A204.1 (cell line): ENCODE results near the gene PPP1R2B.
"Not testable (repeated sequence)": the region's sequence is repeated elsewhere in the genome, so short reads cannot be mapped to it uniquely, and the experiment has no call there.

ENCODE experiments used
- FAIRE-seq: peaks from 2 replicates; lab custom pipeline; 2012; peaks lifted over from hg19 to GRCh38; lab: Jason Lieb, UNC

The PPP1R2B gene

DNA sequence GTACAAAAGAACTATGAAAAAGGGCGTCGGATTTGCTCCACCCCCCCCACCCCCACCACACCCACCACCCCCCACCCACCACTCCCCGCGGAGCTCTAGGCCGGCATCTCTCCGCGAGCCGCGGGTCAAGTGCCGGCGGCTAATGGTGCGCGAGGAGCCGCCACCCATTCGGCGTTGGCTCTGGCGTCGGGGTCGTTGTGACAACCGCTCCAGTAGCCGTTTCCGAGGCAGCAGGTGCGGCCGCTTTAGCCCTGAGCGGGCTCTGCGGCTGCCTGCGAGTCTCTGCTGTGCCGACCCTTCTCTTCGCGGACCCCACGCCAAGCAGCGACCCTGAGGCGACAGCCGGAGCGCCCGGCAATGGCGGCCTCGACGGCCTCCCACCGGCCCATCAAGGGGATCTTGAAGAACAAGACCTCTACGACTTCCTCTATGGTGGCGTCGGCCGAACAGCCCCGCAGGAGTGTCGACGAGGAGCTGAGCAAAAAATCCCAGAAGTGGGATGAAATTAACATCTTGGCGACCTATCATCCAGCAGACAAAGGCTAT is at the start of gene PPP1R2B:
TSS of gene PPP1R2B (plus strand) at position 90 of the 546 bp plus-strand sequence. CDS start at position 358, 268 bp downstream.
- no peak for FAIRE-seq

GRCh38 chr5:156800929-156801328 is 49.2 kb upstream of the PPP1R2B start:
- FAIRE-seq = no peak

GRCh38 chr5:156802501-156802900 is 47.6 kb upstream of the PPP1R2B start:
- FAIRE-seq = no peak

- no peak for FAIRE-seq
Measured at GRCh38 chr5:156803404-156803803, 46.7 kb upstream of the PPP1R2B start.

DNA sequence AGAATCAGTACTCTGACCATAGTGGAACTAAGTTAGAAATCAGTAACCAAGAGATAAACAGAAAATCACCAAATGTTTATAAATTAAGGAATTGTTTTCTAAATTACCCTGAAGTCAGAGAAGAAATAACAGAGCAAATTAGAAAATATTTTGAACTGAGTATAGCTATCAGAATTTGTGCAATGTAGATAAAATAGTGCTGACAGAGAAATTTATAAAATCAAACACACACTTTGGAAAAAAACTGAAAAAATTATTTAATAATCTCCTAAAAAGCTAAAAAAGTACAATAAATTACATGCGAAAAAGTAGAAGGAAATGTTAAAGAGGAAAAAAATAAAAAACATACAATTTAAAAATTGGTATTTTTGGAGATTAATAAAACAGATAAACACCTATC is 37.1 kb upstream of the PPP1R2B start:
- peak; percentile 56 for FAIRE-seq

- peak; percentile 69 for FAIRE-seq
Measured at GRCh38 chr5:156815988-156816599, 34.0 kb upstream of the PPP1R2B start.

GRCh38 chr5:156819537-156819936 is 30.6 kb upstream of the PPP1R2B start:
- FAIRE-seq = no peak

DNA sequence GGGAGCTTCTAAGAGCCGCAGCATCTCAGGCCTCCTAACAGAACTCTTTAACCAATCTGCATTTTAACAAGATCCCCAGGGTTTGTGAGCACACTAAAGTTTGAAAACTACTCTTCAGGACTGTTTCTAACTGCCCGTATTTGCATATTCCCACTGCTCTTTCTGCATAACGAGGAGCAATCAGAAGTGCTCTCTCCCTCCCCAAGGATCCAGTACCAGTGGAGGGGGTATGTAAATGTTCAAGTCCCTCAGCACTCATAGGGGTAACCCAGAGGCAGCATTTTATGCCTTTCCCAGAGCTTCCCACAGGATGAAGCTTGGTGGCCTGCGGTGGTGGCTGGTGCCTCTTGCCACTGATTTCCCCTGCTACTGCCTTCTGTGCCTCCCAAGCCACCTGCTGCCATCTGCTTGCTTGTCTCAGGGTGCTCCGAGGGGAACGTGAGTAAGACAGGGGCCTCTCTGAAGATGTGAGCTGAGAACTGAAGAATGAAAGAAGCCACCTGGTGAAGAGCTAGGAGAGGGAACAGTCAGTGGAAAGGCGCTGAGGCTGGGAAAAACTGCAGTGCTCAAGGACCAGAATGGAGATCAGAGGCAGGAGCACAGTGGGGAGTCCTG is 30.0 kb upstream of the PPP1R2B start:
- FAIRE-seq = no peak

GRCh38 chr5:156824241-156824640 is 25.9 kb upstream of the PPP1R2B start:
- no peak for FAIRE-seq

DNA sequence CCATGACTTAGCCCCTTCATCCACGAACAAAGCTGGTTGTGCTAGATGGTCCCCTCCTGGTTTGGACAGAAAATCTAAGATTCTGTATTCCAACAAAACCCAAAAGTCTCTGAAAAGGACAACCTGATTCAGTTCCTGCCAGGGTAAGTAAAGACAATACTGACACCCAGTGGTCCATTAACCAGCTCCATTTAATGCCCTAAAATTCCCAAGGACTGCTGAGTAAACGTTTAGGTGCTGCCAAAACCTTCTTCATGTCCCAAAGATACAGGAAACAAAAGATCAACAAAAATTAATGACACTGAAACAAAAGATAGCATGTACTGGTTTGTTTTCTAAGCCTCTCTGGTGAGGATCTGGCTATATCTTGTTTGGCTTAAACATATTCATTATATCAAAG is 25.3 kb upstream of the PPP1R2B start:
- peak; percentile 9 for FAIRE-seq

- FAIRE-seq = no peak
Measured at GRCh38 chr5:156825688-156826087, 24.4 kb upstream of the PPP1R2B start.

DNA sequence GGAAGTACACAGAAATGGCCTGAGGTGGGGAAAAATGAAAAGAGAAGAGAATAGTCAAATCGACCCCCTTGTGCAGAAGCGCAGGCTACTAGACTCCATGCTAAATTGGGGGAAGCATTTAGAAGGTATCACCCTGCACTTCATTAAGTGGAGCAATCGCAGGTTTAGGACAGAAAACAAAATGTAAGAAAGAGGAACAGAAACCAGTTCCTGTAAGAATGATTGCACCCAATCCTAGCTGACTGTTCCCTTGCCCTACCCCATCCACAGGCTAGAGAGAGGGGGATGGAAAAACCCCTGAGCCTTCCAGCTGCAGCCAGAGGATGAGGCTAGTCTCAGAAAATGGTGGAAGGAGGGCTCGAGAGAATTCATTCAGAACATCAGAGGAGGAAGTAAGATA is 23.9 kb upstream of the PPP1R2B start:
- no peak for FAIRE-seq

DNA sequence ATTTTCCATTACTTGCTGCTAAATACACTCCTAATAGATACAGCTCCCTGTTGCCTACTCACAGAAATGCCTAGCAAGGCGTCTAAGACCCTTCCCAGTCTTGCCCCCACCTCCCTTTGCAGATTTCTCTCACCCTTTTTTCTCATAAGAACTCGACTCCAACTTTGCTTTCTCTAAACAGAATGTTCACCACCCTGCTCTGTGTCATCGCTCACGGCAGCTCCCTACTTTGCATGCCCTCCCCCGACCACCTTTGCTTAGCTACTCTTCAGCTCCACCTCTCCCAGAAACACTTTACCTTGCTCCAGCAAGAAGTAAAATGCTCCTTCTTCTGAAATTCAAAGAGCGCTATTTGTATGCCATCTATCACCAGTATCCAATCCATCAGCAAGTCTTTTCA is 15.2 kb upstream of the PPP1R2B start:
- no peak for FAIRE-seq

DNA sequence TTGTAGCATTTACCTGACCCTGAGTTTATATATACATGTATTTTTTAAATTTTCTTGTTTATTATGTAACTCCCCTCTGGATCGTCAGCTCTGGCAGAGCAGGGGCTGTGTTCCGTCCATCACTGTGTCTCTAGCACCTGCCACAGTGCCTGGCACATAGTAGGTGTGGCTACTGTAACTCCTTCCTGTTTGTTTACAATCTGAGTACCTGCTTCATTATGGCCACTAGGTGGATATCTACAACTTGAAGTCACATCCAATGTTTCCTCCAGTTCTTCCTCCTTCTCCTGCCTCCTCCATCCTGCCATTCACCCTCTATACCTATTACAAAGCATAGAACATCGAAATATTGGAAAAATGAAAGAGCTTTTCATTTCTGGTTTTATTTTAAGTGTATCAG is 14.2 kb upstream of the PPP1R2B start:
- FAIRE-seq = no peak

- FAIRE-seq = no peak
Measured at GRCh38 chr5:156836846-156837245, 13.2 kb upstream of the PPP1R2B start.

- FAIRE-seq = no peak
Measured at GRCh38 chr5:156838961-156839360, 11.1 kb upstream of the PPP1R2B start.

GRCh38 chr5:156841737-156842136 is 8.4 kb upstream of the PPP1R2B start:
- FAIRE-seq = no peak

DNA sequence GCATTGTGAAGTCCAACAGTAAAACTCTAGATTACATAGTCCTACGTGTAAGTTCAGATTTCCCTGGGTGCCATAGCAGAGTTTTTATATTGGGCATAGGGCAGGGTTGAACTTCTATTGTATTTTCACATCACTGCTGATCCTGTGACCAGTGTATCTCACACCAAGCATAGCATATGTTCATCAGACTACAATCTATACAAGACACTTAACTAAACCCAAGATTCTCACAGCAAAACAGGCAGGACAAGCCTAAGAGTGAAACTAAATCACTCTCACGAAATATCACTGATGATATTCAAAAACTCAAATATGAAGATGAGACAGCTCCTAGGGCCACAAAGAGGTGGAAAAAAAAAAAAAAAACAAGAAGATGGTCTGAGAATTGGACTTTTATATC is 3.2 kb upstream of the PPP1R2B start:
- FAIRE-seq = no peak

GRCh38 chr5:156848447-156848846 is 1.6 kb upstream of the PPP1R2B start:
- FAIRE-seq = not testable (repeated sequence)

GRCh38 chr5:156851880-156852279 is 1.8 kb downstream of the PPP1R2B start:
- FAIRE-seq = no peak

DNA sequence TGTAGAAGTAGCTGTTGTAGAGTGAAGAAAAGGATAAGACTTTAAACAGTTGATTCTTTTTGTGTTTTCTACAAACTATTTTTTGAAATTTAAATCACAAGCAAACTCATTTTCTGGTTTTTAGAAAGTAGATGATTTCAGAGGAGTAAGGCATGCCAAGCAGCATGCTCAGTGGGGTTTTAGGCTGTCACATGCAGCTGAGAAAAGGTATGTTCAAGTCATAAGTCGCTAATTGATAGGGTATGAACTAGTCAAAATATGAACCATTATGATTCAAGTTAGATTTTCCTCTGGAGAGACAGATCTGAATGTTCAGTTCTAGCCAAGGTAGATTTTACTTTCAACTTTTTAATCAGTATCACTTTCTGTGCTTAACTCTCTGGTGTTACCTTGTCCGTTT is 3.0 kb downstream of the PPP1R2B start:
- FAIRE-seq = not testable (repeated sequence)

- no peak for FAIRE-seq
Measured at GRCh38 chr5:156865427-156865826, 15.3 kb downstream of the PPP1R2B start.

DNA sequence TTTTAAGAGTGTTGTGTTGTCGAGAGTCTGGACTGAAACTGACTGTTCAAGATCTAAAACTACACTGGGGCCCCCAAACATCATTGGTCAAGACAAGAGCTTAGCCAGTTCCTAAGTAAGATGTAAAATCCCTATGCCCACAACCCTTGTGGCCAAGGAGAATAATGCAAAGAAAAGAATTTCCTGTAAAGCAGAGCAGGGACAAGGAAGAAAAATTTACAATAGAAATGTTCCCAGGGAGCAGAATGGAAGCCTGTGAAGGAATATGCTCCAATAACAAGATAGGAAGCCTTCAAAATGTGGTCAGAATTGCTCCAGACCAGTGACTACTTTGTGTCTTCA is 20.4 kb downstream of the PPP1R2B start:
- FAIRE-seq = no peak

GRCh38 chr5:156871212-156871611 is 21.1 kb downstream of the PPP1R2B start:
- no peak for FAIRE-seq
